Prostate gland (tissue), 2 donors: ENCODE results near the gene TDP2. TPM values are rescaled to one million over a fixed set of nuclear protein-coding genes. Genes with fewer than 3 reads are reported as not detected.

Experiments used
- DNase-seq: peaks from one replicate; pipeline ENCODE4 v3.0.0-alpha.2; 2019; ENCODE audit warnings: low spot score
- H3K27ac ChIP-seq, 2 donors: fragments of 200-600 bp; sonication (generic); 2 replicates each; pipeline ENCODE4 v1.5.1; 2017 to 2019
- H3K27me3 ChIP-seq: fragments of 200-600 bp; sonication (generic); replicated peaks from 2 replicates; pipeline ENCODE4 v1.5.1; 2019; ENCODE audit not compliant: insufficient read depth
- H3K36me3 ChIP-seq, 2 donors: fragments of 200-600 bp; sonication (generic); 1 replicate in 1 of 2; 2 replicates in 1 of 2; pipeline versions ENCODE4 v1.5.1 to v1.8.1; 2017 to 2019
- H3K4me1 ChIP-seq: fragments of 200-600 bp; sonication (generic); replicated peaks from 2 replicates; pipeline ENCODE4 v1.5.1; 2019
- H3K4me3 ChIP-seq, 2 donors: fragments of 200-600 bp; sonication (generic); 2 replicates each; pipeline ENCODE4 v1.5.1; 2017 to 2019
- H3K9me3 ChIP-seq: fragments of 200-600 bp; sonication (generic); 2 replicates; pipeline ENCODE4 v1.5.1; 2017
- POLR2A ChIP-seq: fragments of 450-650 bp; IDR thresholded peaks from one replicate; pipeline ENCODE4 v1.6.1; 2016; ENCODE audit warnings: antibody characterized with exemption, mild to moderate bottlenecking
- POLR2AphosphoS5 ChIP-seq: sonication (generic); formaldehyde crosslinking; IDR thresholded peaks from one replicate; pipeline ENCODE4 v1.6.1; 2017; ENCODE audit warnings: antibody characterized with exemption
- WGBS: methylation state at CpG from one replicate; pipeline ENCODE4 v1.1.5; 2018; 5-methylcytosine and 5-hydroxymethylcytosine counted together
- intact Hi-C: fragments of 100-400 bp; cut with DNase I; formaldehyde crosslinking; loops from one replicate; pipeline ENCODE4 v1.14.2; 2022
- total RNA-seq, 2 donors: library from RNA; depleted of rRNA; stranded (reverse); fragments of >200 nt; gene quantifications; one replicate each; pipeline ENCODE4 v1.1.0, GENCODE V29; 2016
- TF ChIP-seq, protein P1 (sequence below), 4 experiments: fragments of 200-600 bp in 2 of 4; fragments of 450-650 bp in 2 of 4; sonication (generic) in 2 of 4; IDR thresholded peaks; 1 replicate in 3 of 4; 2 replicates in 1 of 4; pipeline ENCODE4 v1.5.1; 2016 to 2019; ENCODE audit warnings: antibody characterized with exemption in 4 of 4, mild to moderate bottlenecking in 2 of 4, moderate library complexity in 2 of 4

Gene TDP2
- total RNA-seq, 2 donors from 2014 or later, result 46.1 to 126 TPM

DNA sequence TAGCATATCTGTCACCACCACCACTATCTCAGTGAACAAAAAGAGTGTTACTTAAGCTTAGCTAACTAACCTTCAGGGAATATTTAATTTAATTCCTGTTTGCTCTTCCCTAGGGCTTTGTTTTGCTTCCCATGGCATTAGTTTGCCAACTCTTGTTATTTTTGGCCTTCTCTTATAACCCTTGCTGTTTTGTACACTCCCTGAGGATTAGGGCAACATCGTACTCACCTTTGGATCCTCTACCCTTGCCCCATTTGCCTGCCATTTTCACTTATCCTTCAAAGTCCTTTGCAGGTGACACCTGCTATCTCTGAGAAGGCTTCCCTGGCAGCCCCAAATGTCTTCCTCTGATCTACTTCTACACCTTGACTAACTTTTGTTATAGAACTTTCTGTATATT is 23.9 kb upstream of the TDP2 start:
- H3K27me3 ChIP-seq, result no peaks in the 10 kb centered on the region
- no peak overlapping the region for H3K4me3 ChIP-seq
- intact Hi-C loops, result no loop called here
- TF ChIP-seq POLR2AphosphoS5 (no peak), POLR2A (no peak)
- TF ChIP-seq, protein P1, sequence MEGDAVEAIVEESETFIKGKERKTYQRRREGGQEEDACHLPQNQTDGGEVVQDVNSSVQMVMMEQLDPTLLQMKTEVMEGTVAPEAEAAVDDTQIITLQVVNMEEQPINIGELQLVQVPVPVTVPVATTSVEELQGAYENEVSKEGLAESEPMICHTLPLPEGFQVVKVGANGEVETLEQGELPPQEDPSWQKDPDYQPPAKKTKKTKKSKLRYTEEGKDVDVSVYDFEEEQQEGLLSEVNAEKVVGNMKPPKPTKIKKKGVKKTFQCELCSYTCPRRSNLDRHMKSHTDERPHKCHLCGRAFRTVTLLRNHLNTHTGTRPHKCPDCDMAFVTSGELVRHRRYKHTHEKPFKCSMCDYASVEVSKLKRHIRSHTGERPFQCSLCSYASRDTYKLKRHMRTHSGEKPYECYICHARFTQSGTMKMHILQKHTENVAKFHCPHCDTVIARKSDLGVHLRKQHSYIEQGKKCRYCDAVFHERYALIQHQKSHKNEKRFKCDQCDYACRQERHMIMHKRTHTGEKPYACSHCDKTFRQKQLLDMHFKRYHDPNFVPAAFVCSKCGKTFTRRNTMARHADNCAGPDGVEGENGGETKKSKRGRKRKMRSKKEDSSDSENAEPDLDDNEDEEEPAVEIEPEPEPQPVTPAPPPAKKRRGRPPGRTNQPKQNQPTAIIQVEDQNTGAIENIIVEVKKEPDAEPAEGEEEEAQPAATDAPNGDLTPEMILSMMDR (IDR thresholded peaks at IDR 0.05), result no peak
- no peaks in the 10 kb centered on the region for H3K4me1 ChIP-seq
- no peaks in the 10 kb centered on the region for H3K36me3 ChIP-seq
- WGBS, result 40% methylated on average over 1 of the region's 1 CpG
- no peak for DNase-seq
- H3K27ac ChIP-seq, result no peak overlapping the region
- no peaks in the 10 kb centered on the region for H3K9me3 ChIP-seq

DNA sequence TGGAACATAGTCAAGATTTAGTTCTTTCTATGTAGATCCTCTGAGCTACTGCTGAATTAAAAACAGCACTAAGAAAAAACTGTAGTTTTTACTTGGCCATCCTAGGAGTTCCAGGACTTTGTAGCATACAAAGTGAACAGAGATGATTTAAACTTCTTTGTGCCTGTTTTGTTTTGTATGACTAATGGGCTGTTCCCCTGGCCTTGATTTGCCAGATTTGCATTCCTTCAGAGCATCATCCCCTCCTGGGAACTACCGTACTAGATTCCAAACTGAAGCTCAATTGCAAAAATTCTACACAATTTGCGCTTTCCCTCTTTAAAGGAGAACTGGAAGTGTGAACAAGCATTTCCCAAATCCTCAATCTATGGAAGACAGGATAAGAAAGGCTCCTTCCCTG is 23.3 kb upstream of the TDP2 start:
- Histone ChIP-seq H3K4me1 (no peaks in the 10 kb centered on the region), H3K9me3 (no peaks in the 10 kb centered on the region), H3K36me3 (no peaks in the 10 kb centered on the region), H3K27me3 (no peaks in the 10 kb centered on the region), H3K27ac (no peak overlapping the region), H3K4me3 (no peak overlapping the region)
- 85% methylated on average over 2 of the region's 2 CpGs for WGBS
- intact Hi-C loops, result no loop called here
- no peak for DNase-seq
- no peak for TF ChIP-seq POLR2AphosphoS5

DNA sequence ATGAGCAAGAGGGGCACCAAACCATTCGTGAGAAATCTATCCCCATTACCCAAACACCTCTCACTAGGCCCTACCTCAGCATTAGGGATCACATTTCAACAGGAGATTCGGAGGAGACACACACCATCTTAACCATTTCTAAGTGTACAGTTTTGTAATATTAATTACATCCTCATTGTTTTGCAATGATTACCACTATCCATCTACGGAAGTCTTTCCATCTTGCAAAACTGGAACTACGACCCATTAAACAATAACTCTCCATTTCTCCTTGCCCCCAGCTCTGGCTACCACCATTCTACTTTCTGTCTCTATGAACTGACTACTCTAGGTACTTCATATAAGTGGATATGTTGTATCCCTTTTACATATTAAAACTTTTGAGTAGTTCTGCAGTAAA is 20.2 kb upstream of the TDP2 start:
- 87% methylated on average over 4 of the region's 4 CpGs for WGBS
- Histone ChIP-seq H3K4me1 (no peaks in the 10 kb centered on the region), H3K27me3 (no peaks in the 10 kb centered on the region), H3K9me3 (no peaks in the 10 kb centered on the region), H3K4me3 (no peak overlapping the region), H3K36me3 (no peaks in the 10 kb centered on the region), H3K27ac (no peak overlapping the region)
- no peak for TF ChIP-seq POLR2A
- no peak for TF ChIP-seq POLR2AphosphoS5
- TF ChIP-seq, protein P1 (IDR thresholded peaks at IDR 0.05), result no peak
- intact Hi-C loops, result no loop called here
- DNase-seq, result no peak

DNA sequence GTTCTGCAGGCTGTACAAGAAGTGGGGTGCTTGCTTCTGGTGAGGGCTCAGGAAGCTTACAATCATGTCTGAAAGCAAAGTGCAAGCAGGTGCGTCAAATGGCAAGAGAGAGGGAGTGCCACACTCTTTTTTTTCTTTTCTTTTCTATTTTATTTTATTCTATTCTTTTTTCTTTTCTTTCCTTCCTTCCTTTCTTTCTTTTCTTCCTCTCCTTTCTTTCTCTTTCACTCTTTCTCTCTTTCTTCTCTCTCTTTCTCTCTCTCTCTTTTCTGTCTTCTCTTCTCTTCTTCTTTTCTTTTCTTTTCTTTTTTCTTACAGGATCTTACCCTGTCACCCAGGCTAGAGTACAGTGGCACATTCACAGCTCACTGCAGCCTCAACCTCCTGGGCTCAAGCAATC is 19.7 kb upstream of the TDP2 start:
- intact Hi-C loops, result no loop called here
- WGBS, result 95% methylated on average over 1 of the region's 1 CpG
- Histone ChIP-seq H3K4me3 (no peak overlapping the region), H3K27ac (no peak overlapping the region), H3K27me3 (no peaks in the 10 kb centered on the region), H3K9me3 (no peaks in the 10 kb centered on the region), H3K4me1 (no peaks in the 10 kb centered on the region), H3K36me3 (no peaks in the 10 kb centered on the region)
- DNase-seq, result no peak
- TF ChIP-seq, protein P1 (IDR thresholded peaks at IDR 0.05), result no peak
- no peak for TF ChIP-seq POLR2AphosphoS5
- no peak for TF ChIP-seq POLR2A

DNA sequence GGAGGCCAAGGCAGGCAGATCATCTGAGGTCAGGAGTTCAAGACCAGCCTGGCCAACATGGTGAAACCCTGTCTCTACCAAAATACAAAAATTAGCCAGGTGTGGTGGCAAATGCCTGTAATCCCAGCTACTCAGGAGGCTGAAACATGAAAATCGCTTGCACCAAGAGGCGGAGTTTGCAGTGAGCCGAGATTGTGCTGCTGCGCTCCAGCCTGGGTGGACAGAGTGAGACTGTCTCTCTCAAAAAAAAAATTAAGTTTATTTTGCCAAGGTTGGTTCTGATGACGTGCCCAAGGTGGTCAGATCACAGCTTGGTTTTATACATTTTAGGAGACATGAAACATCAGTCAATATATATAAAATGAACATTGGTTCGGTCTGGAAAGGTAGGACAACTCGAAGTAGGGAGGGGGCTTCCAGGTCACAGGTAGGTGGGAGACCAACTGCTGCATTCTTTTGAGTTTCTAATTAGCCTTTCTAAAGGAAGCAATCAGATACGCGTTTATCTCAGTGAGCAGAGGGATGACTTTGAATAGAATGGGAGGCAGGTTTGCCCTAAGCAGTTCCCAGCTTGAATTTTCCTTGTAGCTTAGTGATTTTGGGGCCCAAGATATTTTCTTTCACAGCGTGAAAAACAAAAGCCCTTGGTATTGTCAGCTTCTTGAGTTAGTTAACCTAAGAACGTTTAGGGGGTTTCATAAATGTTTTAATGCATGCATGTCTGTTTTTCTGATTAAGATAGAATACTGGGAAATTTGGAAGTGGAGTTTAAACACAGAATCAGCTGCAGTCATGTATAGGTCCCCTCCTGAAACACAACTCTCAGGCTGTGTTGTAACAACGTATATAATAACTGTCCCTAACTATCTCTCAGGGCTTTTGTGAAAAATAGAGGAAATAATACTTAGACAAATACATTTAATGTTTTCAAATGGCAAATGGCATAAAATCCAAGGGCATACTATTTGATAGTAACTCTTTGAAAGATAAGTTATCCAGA is 16.9 kb upstream of the TDP2 start:
- TF ChIP-seq POLR2A (no peak), POLR2AphosphoS5 (no peak)
- TF ChIP-seq, protein P1 (IDR thresholded peaks at IDR 0.05), result no peak
- WGBS, result 70% methylated on average over 12 of the region's 12 CpGs
- Histone ChIP-seq H3K27ac (no peak overlapping the region), H3K36me3 (no peaks in the 10 kb centered on the region), H3K27me3 (no peaks in the 10 kb centered on the region), H3K4me3 (no peak overlapping the region), H3K9me3 (no peaks in the 10 kb centered on the region), H3K4me1 (no peaks in the 10 kb centered on the region)
- intact Hi-C loops, result no loop called here
- no peak for DNase-seq
